Ascending aorta (tissue), 2 donors: ENCODE results near the gene CLEC16A. TPM values are rescaled to one million over a fixed set of nuclear protein-coding genes. Genes with fewer than 3 reads are reported as not detected.

ENCODE experiments used
- DNase-seq, 2 donors: peaks; one replicate each; pipeline ENCODE4 v3.0.0-alpha.2; 2019; ENCODE audit warnings: low spot score in 2 of 2
- H3K27ac ChIP-seq, 2 donors: fragments of 200-600 bp; sonication (generic); one replicate each; pipeline ENCODE4 v1.5.1; 2016 to 2017; ENCODE audit warnings: mild to moderate bottlenecking in 1 of 2
- H3K27me3 ChIP-seq: fragments of 200-600 bp; sonication (generic); one replicate; pipeline ENCODE4 v1.5.1; 2017
- H3K36me3 ChIP-seq, 2 donors: fragments of 200-600 bp; sonication (generic); one replicate each; pipeline ENCODE4 v1.5.1; 2016
- H3K4me1 ChIP-seq, 2 donors: fragments of 200-600 bp; sonication (generic); one replicate each; pipeline ENCODE4 v1.5.1; 2016 to 2017; ENCODE audit warnings: mild to moderate bottlenecking in 1 of 2
- H3K4me3 ChIP-seq, 2 donors: fragments of 200-600 bp; sonication (generic); one replicate each; pipeline ENCODE4 v1.5.1; 2016 to 2017; ENCODE audit warnings: mild to moderate bottlenecking in 1 of 2
- H3K9me3 ChIP-seq, 2 donors: fragments of 200-600 bp; sonication (generic); one replicate each; pipeline ENCODE4 v1.5.1; 2016
- CTCF ChIP-seq, 3 experiments: fragments of 200-600 bp in 2 of 3; fragments of 450-650 bp in 1 of 3; sonication (generic) in 2 of 3; IDR thresholded peaks; one replicate each; pipeline ENCODE4 v1.5.1; 2016 to 2019; ENCODE audit warnings: antibody characterized with exemption in 3 of 3, mild to moderate bottlenecking in 1 of 3, moderate library complexity in 1 of 3
- intact Hi-C: fragments of 100-400 bp; cut with DNase I; formaldehyde crosslinking; loops from one replicate; pipeline ENCODE4 v1.15.1; 2023
- total RNA-seq: library from RNA; depleted of rRNA; stranded (reverse); fragments of >200 nt; gene quantifications from one replicate; pipeline ENCODE4 v1.1.0, GENCODE V29; 2016

CLEC16A gene
- total RNA-seq, 1 donor from 2014 or later, result 16.2 TPM

DNA sequence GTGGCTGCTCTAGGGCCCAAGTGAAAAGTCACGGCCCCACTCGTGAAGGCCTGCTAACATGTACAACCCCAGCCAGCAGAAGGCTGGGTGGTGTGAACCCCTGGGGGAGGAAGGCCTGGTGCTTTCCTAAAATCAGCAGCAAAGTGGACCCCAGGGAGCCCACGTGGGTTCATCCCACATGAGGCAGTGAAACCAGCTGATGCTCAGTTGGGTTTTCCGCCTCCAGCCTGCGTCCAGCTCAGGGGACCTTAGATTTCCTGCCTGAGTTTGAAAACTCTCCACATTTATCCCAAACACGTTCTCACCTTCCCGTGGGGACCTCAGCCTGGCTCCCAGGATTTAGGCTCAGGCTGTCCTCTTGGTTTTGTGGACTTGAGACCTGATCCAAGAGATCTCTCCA is 225.8 kb downstream of the CLEC16A start:
- Histone ChIP-seq H3K4me1 (no peaks in the 10 kb centered on the region), H3K27ac (no peak overlapping the region), H3K4me3 (no peak overlapping the region), H3K9me3 (no peaks in the 10 kb centered on the region), H3K36me3 (peaks cover 0 to 39% of the 10 kb centered on the region in 2 donors), H3K27me3 (no peaks in the 10 kb centered on the region)
- DNase-seq, result no peak
- no peak for TF ChIP-seq CTCF (IDR thresholded peaks at IDR 0.05)
- intact Hi-C loops, result no loop called here

DNA sequence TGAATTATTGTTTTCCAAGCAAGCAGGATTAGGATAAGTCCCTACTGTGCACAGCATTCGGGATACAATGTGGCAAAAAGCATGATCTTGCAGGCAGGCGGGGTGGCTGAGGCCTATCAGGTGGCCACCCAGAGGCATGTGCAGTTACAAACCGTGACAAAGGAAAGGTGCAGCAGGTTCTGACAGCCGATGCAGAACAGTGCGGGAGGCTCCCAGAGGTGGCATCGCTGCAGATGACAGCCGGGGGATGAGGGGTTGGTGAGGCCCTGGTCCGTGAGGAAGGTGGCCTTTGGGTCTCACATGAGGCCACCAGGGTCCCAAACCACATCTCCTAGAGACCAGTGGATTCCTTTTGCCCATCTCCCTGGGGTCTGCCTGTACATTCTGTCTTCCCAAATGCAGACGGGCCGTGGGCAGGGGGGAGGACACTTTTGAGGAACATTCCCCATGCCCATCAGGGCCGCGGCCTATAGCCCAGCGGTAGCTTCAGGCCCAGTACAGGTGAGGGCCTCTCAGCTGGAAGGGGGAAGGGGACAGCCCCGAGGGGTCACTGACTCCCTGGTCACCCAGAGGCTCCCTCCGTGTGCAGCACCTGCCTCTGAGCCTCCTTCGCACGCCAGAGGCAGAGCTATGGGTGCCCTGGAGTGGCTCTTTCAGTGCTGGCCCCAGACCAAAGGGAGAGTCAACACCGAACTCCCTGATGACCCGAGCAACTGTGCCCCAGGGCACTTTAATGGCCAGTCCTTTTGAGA is 226.5 kb downstream of the CLEC16A start:
- H3K27ac ChIP-seq, result no peak overlapping the region
- H3K4me3 ChIP-seq, result no peak overlapping the region
- H3K4me1 ChIP-seq, result no peaks in the 10 kb centered on the region
- DNase-seq, result no peak
- H3K36me3 ChIP-seq, result peaks cover 0 to 39% of the 10 kb centered on the region in 2 donors
- H3K9me3 ChIP-seq, result no peaks in the 10 kb centered on the region
- no peaks in the 10 kb centered on the region for H3K27me3 ChIP-seq
- intact Hi-C loops, result no loop called here
- no peak for TF ChIP-seq CTCF (IDR thresholded peaks at IDR 0.05)

DNA sequence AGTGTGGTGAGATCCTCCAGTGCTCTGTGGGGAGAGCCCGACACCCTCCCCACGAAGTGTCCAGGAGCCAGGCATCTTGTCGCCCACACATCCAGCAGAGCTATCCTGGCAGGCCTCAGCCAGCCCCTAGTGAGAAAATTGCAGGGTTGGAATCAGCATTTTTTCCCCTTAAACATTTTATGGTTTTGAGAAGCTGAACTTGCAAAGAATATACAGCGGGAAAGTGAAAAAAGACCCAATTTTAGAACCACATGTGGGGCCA is 227.0 kb downstream of the CLEC16A start:
- no peaks in the 10 kb centered on the region for H3K9me3 ChIP-seq
- no peak for DNase-seq
- no peak overlapping the region for H3K27ac ChIP-seq
- no peaks in the 10 kb centered on the region for H3K4me1 ChIP-seq
- peaks cover 0 to 37% of the 10 kb centered on the region in 2 donors for H3K36me3 ChIP-seq
- H3K27me3 ChIP-seq, result no peaks in the 10 kb centered on the region
- intact Hi-C loops, result no loop called here
- TF ChIP-seq CTCF (IDR thresholded peaks at IDR 0.05), result no peak
- no peak overlapping the region for H3K4me3 ChIP-seq

- no peak for DNase-seq
- TF ChIP-seq CTCF (IDR thresholded peaks at IDR 0.05), result no peak
- H3K9me3 ChIP-seq, result no peaks in the 10 kb centered on the region
- H3K27ac ChIP-seq, result no peak overlapping the region
- no peaks in the 10 kb centered on the region for H3K27me3 ChIP-seq
- H3K4me1 ChIP-seq, result no peaks in the 10 kb centered on the region
- no peak overlapping the region for H3K4me3 ChIP-seq
- H3K36me3 ChIP-seq, result peaks cover 0 to 34% of the 10 kb centered on the region in 2 donors
- intact Hi-C loops, result no loop called here
Measured at GRCh38 chr16:11171757-11172299, 227.5 kb downstream of the CLEC16A start.

DNA sequence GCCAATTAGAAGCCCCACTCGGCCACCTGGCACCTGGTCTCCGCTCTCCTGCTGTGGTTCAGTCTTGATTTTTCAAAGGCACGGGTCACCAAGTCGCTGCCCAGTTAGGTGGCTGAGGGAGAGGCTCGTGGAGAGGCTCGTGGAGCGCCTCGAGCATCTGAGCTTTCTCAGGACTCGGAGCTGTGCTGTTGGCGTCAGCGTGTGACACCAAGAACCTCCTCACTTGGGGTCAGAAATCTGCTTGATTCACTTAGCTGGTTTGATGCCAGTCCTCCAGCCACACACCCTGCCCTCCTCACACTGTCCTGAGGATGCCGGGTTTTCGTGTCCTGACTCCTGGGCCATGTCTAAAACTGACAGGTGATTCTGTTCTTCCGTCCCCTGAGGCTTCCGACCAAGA is 229.1 kb downstream of the CLEC16A start:
- no peaks in the 10 kb centered on the region for H3K4me1 ChIP-seq
- no peak for DNase-seq
- peaks cover 0 to 21% of the 10 kb centered on the region in 2 donors for H3K36me3 ChIP-seq
- intact Hi-C loops, result no loop called here
- no peak overlapping the region for H3K27ac ChIP-seq
- no peak for TF ChIP-seq CTCF (IDR thresholded peaks at IDR 0.05)
- no peak overlapping the region for H3K4me3 ChIP-seq
- H3K9me3 ChIP-seq, result no peaks in the 10 kb centered on the region
- no peaks in the 10 kb centered on the region for H3K27me3 ChIP-seq
